HG02970 (cell line): ENCODE data around the gene RTN4R.

Experiments used
- ATAC-seq: cut with Tn5 transposase; IDR thresholded peaks from one replicate; pipeline ENCODE4 v1.9.1; 2021; ENCODE audit warnings: mild to moderate bottlenecking, moderate library complexity, moderate number of reproducible peaks; ENCODE audit not compliant: unreplicated experiment, low FRiP score

The RTN4R gene

DNA sequence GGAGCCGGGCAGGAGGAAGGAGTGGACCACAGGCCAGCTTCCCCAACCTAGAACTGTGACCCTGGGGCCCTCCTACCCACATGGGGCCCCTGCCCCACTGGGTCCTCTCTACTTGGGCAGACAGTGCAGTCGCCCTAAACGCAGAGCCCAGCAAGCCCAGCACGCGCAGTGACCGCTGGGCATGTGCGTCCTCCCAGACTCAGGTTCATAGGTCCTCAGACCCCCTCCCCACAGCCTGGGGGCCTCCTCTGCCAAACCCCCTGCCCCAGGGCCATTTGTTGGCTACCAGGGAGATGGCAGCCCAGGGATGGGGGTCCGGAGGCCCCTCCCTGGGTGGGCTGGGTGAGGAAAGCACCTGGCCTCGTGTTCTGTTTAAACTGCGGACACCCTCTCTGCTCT lies 23.9 kb downstream of the RTN4R start:
- ATAC-seq: no peak

- no peak for ATAC-seq
These were observed 24.4 kb downstream of the RTN4R start for GRCh38 chr22:20243537-20244249.

GRCh38 chr22:20243176-20243536 lies 25.0 kb downstream of the RTN4R start:
- ATAC-seq: no peak

DNA sequence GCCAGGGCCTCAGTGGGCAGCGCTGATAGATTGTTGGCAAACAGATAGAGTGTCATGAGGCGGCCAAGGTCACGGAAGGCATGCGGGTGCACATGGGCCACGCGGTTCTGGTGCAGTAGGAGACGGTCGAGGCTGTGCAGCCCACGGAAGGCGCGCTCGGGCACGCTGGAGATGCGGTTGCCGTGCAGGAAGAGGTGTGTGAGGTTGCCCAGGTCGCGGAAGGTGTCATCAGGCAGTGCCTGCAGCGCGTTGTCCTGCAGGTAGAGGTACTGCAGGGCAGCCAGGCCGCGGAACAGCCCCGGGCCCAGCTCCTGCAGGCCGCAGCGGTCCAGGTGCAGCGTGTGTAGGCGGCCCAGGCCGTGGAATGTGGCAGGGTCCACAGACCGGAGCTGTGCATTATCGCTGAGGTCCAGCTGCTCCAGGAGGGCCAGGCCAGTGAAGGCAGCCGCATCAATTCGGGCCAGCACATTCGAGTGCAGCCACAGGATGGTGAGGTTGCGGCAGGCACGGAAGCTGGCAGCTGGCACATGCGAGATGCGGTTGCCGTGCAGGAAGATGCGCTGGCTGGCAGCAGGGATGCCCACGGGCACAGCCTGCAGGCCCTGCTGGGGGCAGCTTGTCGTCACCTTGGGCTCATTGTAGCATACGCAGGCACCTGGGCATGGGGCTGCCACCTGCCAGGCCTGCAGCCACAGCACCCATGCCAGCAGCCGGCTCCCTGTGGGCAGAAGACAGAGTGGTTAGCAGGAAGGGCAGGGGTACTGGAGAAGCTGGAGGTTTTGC lies 25.5 kb downstream of the RTN4R start:
- ATAC-seq: no peak

DNA sequence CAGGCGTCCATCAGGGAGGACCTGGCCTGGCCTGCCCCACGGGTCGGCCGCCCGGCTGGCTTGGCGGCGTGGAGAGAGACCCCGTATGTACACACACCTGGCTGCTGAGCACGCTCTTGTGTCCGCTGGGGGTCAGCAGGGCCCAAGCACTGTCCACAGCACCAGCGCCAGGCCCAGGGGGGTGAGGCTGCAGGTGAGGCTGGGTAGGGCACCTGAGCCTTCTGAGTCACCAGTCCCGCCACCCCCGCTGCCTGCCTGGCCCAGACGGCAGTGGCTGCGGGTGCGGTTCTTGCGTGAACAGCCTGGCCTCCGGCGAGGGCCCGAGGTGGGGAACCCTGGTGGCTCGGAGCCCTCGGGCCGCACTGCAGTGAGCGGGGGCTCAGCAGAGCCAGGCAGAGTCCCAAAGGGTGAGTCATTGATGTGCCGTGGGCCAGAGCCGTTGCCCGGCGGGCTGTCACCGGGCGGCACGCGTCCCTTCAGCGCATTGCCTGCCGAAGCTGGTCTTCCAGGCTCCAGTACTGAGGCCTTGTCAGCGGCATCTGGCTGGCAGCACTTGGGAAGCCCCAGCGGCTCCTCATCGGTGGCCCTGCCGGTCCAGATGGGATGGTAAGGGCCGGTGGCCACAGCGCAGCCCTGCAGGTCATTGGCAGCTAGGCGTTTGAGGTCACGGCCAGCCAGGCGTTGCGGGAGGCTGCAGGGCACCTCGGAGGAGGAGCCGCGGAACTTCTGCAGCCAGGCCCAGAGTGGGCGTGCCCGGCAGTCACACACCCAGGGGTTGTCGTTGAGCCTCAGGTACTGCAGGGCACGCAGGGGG lies 26.3 kb downstream of the RTN4R start:
- ATAC-seq: no peak

DNA sequence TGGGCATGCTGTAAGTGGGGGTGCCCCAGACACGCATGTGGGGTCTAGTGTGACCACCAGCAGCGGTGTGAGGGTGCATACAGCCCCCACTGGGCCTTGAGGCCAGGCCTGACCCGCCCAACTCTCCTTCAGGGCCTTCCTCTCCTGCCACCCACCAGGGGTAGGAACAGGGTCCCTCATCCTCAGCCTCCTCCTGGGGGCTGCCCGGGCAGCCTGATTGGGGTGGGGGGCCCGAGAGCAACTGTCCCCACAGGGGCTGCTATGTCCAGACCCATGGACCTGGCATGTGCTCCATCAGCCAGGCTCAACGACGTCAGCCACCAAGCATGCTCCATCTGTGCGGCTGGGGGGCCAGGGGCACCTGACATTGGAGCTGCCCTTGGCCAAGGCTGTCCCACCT lies 27.2 kb downstream of the RTN4R start:
- no peak for ATAC-seq

- ATAC-seq: no peak
These were observed 27.7 kb downstream of the RTN4R start for GRCh38 chr22:20240447-20240764.

DNA sequence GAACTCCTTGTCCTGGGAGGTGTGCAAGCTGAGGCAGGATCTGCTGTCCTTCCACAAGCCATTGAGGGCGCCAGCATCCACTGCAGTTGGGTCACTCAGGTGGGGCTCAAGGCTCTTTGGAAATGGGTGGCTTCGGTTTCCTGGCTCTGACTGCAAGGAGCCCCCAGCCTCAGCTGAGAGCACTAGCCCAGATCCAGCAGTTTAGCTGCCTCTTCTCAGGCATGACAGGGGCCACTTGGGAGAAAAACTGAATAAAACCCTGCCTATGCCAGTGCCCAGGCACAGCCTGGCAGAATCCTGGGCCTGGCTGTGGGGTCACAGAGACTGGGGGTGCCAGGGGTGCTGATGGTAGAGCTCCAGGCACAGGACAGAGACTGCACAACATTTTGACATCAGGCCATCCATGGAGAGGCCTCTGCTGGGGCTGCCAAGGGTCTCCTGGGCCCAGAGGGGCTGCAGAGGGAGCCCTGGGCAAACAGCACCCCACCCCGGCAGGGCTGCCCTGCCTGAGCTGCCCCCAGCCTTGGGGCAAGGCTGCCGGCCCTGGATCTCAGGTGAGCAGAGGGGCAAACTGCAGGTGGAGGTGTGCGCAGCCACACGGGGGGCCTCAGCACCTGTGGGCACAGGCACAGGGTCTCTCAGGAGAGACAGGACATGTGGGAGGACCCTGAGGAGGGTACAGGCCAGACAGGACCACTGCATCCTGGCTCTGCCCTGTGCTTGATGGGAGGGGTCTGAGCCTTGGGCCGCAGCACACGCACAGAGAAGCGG lies 28.3 kb downstream of the RTN4R start:
- ATAC-seq: no peak

DNA sequence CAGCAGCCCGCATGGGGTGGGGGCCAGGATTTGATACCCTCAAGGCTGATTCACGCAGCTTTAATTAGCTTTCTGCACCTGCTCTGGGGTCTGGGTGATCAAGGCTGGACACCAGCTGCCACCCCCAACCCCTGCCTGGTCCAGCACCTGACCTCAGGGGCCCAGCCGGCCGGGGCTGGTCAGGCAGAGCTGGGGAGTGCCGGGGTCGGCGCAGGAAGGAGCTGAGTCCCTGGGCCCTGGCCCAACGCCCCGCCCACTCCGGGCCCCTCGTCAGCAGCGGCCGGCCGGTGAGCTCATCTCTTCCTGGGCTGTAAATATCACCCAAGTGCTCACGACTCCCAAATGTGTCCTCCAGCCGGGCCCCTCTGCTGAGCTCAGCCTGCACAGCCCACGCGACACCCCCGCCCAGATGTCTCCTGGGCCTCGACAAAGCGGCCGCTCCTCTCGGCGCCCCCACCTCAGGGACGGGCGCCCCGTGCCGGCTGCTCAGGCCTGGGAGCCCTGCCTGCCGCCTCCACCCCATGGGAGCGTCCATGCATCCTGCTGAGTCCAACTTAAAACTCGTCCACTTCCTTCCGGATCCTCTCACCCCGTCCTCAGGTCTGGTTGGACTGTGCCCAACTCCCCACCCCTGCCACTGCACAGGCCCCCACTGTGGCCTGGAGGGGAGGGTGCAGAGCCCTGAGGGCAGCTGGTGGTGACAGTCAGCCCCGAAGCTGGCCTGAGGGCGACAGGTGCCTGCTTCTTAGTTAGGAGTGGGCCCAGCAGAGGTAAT lies 29.0 kb downstream of the RTN4R start:
- ATAC-seq: no peak

GRCh38 chr22:20238536-20238900 lies 29.6 kb downstream of the RTN4R start:
- no peak for ATAC-seq

DNA sequence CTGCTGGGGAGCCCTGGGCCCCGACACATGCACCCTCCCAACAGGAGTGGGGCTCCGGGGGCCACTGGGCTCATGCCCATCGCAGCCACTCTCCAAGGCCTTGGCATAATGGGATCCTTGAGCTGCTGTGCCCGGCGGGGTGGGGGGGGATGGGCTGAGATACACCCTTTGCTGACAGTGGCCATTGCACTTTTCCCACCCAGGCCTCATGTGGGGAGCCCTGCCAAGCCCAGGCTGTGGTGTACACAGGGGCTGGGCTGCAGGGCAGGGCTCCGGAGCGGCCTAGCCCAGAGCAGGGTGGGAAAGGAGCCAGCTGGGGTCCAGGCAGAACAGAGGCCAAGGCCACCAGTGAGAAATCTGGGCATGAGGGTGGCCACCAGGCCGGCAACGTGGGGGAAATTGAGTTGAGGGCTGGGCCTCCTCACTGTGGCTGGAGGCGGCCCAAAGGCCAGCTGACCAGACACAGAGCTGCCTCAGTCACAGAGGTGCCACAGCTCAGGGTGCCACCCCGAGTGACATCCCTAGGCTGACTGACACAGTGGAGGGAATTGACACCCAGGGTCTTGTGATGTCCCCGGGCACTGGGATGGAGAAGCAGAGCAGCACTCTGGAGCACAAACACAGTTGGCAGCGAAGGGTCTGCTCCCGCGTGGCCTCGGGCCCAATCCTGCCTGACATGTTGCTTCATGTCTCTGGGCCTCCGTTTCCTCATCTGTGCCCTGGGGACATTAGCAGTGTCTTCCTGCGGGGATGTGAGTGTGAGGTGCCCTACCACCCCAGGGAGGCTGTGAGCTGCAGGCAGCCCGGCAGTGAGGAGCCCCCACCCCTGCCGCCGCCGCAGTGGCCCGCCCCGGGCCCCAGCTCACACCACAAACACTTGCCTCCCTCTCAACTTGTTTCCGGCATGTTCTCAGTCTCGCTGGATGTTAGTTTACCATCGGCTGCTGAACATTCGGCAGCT lies 30.4 kb downstream of the RTN4R start:
- no peak for ATAC-seq

GRCh38 chr22:20236052-20236717 lies 31.9 kb downstream of the RTN4R start:
- no peak for ATAC-seq

DNA sequence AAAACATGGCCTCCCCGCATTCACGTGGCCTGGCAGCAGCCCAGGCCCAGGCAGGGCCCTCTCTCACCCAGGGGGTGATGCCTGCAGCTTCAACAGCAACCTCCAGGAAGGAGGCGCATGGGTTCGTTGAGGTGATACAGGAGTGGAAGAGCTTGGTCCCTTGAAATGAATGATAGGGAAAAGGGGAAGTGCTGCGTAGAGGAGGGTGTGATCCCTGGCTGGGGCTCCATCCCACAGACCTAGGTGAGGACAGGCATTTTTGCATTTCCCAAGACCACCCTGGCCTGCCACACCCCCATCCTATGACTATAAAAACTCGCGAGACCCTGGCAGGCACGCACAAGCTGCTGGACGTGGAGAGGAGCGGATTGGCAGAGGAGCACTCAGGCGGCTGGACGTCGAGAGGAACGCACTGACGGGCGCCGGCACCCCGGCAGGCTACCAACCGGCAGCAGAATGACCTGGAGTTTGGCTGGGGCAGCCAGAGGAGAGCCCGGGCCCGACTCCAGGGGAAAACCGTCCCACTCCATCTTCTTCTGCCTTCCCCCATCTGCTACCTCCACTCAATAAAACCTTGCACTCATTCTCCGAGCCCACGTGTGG lies 32.6 kb downstream of the RTN4R start:
- ATAC-seq: no peak

GRCh38 chr22:20234760-20235388 lies 33.2 kb downstream of the RTN4R start:
- no peak for ATAC-seq

DNA sequence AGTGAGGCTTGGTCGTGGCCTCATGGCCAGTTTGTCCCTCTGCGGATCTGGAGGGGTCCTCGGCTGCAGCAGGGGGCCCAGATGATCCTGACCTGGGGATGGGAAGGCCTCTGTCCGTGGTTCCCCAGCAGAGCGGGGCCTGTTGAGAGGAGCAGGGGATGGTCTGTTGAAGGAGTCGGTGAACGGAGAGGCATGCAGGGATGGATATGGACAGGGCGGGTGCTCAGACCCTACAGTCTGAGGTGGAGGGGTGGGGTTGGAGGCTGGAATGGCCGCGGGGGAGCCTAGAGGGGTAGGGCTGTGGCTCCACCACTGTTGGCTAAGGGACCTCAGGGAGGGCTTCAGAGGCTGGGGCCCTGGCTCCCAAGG lies 33.8 kb downstream of the RTN4R start:
- ATAC-seq: no peak

DNA sequence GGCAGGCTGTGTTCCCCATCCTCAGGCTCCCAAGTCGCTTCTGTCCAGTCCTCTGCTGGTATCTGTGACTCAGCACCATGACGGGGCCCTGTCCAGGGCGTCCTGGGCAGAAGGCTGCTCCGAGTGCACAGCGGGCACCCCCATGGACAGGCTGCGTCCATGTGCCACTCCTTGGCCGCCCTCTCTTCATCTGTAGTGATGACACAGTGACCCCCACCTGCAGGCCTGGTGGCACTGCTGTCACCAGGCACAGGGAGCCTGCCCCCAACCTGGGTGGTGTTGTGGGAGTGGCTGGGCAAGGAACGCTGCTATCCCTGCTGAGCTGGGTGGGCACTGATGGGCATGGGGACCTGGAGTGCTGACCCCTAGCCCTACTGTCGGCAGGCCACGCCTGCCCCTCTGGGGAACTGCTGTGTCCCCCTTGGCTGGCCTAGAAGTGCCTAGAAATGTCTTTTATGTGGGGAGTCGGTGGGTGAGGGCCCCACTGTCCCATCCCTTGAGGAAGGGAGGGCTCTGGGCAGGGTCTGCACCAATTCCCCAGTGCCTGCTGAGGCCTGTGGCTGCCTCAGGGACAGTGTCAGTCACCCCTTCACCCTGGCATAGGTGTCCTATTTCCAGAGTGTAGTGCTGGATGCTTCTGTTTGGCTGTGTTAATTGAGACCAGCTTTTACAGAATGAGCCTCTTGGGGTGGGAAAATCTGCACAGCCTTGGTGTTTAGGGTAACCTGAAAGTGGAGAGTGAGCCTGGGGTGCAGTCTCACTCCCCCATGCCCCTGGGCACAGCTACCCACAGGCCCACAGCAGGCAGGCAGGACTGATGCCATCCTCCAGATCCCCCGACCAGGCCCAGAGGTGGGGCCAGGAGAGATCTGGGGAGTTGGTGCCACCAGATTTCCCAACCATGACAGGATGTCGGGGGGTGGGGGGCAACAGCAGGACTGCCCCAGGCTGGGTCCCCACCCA lies 34.5 kb downstream of the RTN4R start:
- ATAC-seq: no peak
